ENCODE results near the gene SMIM21.

The SMIM21 gene

DNA sequence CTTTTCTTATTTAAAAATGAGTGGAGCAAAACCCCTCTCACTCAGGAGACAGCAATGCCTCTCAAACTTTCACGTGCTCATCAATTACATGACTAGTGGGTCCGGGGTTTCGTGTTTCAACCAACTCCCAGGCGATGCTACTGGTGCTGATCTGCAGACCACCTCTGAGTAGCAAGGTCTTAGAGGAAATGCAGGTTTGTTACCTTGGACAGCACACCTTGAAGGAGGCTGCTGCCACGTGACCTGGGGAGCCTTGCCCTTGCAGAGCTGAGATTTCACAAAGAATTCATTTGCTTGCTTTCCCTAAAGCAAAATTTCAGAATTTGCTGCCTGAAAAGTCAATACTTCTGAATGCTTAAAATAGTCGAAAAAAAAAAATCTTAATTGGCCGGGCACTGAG lies 32.4 kb downstream of the SMIM21 start:
- Histone ChIP-seq H3K9ac (no peak overlapping the region), H3K9me3 (ENCODE audit: control insufficient read depth, low read length) (no peaks in the 10 kb centered on the region), H3K79me2 (no peaks in the 10 kb centered on the region), H3K27me3 (ENCODE audit: control insufficient read depth, insufficient read depth, low read length) (no peaks in the 10 kb centered on the region), H3K27ac (no peak overlapping the region), H3K36me3 (ENCODE audit: control insufficient read depth, insufficient read depth, low read length) (no peaks in the 10 kb centered on the region), H2AFZ (no peak overlapping the region), H3K4me2 (ENCODE audit: low read length) (no peak overlapping the region), H3K4me3 (ENCODE audit: low read depth, low read length) (no peak overlapping the region), H3K4me1 (no peaks in the 10 kb centered on the region)
- TF ChIP-seq, protein P1, sequence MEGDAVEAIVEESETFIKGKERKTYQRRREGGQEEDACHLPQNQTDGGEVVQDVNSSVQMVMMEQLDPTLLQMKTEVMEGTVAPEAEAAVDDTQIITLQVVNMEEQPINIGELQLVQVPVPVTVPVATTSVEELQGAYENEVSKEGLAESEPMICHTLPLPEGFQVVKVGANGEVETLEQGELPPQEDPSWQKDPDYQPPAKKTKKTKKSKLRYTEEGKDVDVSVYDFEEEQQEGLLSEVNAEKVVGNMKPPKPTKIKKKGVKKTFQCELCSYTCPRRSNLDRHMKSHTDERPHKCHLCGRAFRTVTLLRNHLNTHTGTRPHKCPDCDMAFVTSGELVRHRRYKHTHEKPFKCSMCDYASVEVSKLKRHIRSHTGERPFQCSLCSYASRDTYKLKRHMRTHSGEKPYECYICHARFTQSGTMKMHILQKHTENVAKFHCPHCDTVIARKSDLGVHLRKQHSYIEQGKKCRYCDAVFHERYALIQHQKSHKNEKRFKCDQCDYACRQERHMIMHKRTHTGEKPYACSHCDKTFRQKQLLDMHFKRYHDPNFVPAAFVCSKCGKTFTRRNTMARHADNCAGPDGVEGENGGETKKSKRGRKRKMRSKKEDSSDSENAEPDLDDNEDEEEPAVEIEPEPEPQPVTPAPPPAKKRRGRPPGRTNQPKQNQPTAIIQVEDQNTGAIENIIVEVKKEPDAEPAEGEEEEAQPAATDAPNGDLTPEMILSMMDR (IDR thresholded peaks at IDR 0.05) = no peak

DNA sequence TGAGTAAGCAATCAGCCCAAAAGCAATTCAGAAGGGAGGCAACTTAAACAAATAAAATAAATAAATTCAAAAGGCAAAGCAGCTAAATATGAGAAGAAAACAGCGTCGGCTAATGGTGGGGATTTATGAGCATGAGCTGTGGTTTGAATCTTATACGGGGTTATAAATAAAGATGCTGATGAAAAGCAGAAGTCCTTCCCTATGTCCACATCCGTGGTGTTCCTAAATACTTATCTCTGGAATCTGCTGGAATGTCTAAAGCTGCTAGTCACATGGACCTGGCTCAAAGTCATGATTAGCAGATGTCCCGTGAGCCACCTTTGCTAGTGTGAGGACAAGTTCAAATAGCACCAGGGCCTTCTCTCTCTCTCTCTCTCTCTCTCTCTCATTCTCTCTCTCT lies 33.8 kb downstream of the SMIM21 start:
- TF ChIP-seq, protein P1 (IDR thresholded peaks at IDR 0.05) = no peak
- no peaks in the 10 kb centered on the region for H3K27me3 ChIP-seq (ENCODE audit: control insufficient read depth, insufficient read depth, low read length)
- H3K27ac ChIP-seq = no peak overlapping the region
- no peaks in the 10 kb centered on the region for H3K9me3 ChIP-seq (ENCODE audit: control insufficient read depth, low read length)
- no peak overlapping the region for H2AFZ ChIP-seq
- no peaks in the 10 kb centered on the region for H3K79me2 ChIP-seq
- no peaks in the 10 kb centered on the region for H3K36me3 ChIP-seq (ENCODE audit: control insufficient read depth, insufficient read depth, low read length)
- H3K4me3 ChIP-seq (ENCODE audit: low read depth, low read length) = no peak overlapping the region
- no peaks in the 10 kb centered on the region for H3K4me1 ChIP-seq
- no peak overlapping the region for H3K4me2 ChIP-seq (ENCODE audit: low read length)
- H3K9ac ChIP-seq = no peak overlapping the region

DNA sequence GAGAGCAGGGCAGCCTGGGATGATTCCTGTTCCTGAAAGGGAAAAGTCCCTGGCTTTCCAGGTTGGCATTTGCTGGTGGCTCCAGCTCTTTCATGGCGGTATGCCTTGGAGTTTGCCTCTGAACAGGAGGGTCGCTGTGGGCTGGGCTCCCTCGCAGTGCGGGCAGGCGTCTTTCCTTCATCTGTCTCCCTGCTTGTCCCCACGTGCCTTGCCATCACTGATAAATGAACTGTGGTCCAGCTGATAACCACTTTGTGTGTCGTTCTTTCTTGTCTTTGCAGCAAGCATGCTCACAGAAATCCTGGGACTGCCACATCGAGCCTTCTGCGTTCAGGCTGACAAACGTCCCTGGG lies 35.3 kb downstream of the SMIM21 start:
- H3K9me3 ChIP-seq (ENCODE audit: control insufficient read depth, low read length) = no peaks in the 10 kb centered on the region
- H3K27me3 ChIP-seq (ENCODE audit: control insufficient read depth, insufficient read depth, low read length) = no peaks in the 10 kb centered on the region
- no peak overlapping the region for H3K27ac ChIP-seq
- TF ChIP-seq, protein P1 (IDR thresholded peaks at IDR 0.05) = no peak
- H3K36me3 ChIP-seq (ENCODE audit: control insufficient read depth, insufficient read depth, low read length) = no peaks in the 10 kb centered on the region
- H3K9ac ChIP-seq = no peak overlapping the region
- no peak overlapping the region for H2AFZ ChIP-seq
- no peaks in the 10 kb centered on the region for H3K79me2 ChIP-seq
- H3K4me1 ChIP-seq = no peaks in the 10 kb centered on the region
- H3K4me2 ChIP-seq (ENCODE audit: low read length) = no peak overlapping the region
- H3K4me3 ChIP-seq (ENCODE audit: low read depth, low read length) = no peak overlapping the region

GRCh38 chr18:75391279-75392225 lies 36.0 kb downstream of the SMIM21 start:
- Histone ChIP-seq H3K4me1 (no peaks in the 10 kb centered on the region), H3K9me3 (ENCODE audit: control insufficient read depth, low read length) (no peaks in the 10 kb centered on the region), H3K27me3 (ENCODE audit: control insufficient read depth, insufficient read depth, low read length) (no peaks in the 10 kb centered on the region), H3K36me3 (ENCODE audit: control insufficient read depth, insufficient read depth, low read length) (no peaks in the 10 kb centered on the region), H3K4me3 (ENCODE audit: low read depth, low read length) (no peak overlapping the region), H3K79me2 (no peaks in the 10 kb centered on the region), H3K27ac (no peak overlapping the region), H3K9ac (no peak overlapping the region), H3K4me2 (ENCODE audit: low read length) (no peak overlapping the region), H2AFZ (no peak overlapping the region)
- TF ChIP-seq, protein P1 (IDR thresholded peaks at IDR 0.05) = no peak

DNA sequence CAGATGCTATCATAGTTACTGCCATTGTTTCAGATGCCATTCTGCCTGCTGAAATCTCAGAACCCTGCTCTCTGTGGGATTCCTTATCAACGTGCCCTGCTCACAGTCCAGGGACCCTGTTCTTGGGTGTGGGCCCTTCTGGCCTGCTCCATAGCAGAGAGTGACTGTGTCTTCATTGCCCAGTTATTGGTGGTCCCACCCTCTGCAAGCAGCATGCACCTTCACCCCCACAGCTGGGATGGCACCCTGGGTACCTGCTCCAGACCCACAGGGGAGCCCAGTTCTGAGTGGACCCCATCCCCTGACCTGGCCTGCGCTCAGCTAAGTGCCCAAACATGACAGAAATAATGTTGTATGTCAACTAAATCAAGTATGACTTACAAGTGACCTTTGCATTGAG lies 36.6 kb downstream of the SMIM21 start:
- TF ChIP-seq, protein P1 (IDR thresholded peaks at IDR 0.05) = no peak
- Histone ChIP-seq H2AFZ (no peak overlapping the region), H3K4me2 (ENCODE audit: low read length) (no peak overlapping the region)

More for the DNA sequence above, 36.6 kb downstream of the SMIM21 start:
- H3K4me1 ChIP-seq = no peaks in the 10 kb centered on the region
- no peak overlapping the region for H3K27ac ChIP-seq
- H3K4me3 ChIP-seq (ENCODE audit: low read depth, low read length) = no peak overlapping the region
- no peaks in the 10 kb centered on the region for H3K79me2 ChIP-seq
- no peaks in the 10 kb centered on the region for H3K9me3 ChIP-seq (ENCODE audit: control insufficient read depth, low read length)
- no peaks in the 10 kb centered on the region for H3K27me3 ChIP-seq (ENCODE audit: control insufficient read depth, insufficient read depth, low read length)
- no peak overlapping the region for H3K9ac ChIP-seq
- H3K36me3 ChIP-seq (ENCODE audit: control insufficient read depth, insufficient read depth, low read length) = no peaks in the 10 kb centered on the region
